HEK293T (cell line): ENCODE data around the gene ST6GALNAC5.

Source experiments
- CTCF ChIA-PET: fragments of 350-600 bp; formaldehyde crosslinking; extraction: SDS; loops from one replicate; lab custom pipeline; 2021; ENCODE audit warnings: antibody characterized with exemption, inconsistent platforms; lab: Yijun Ruan, JAX
- POLR2A ChIA-PET: fragments of 350-600 bp; formaldehyde crosslinking; extraction: SDS; loops from one replicate; lab custom pipeline; 2020; ENCODE audit warnings: antibody characterized with exemption, inconsistent platforms; lab: Yijun Ruan, JAX
- DNase-seq: peaks from one replicate; pipeline ENCODE4 v3.0.0; 2012; ENCODE audit warnings: mixed read lengths; ENCODE audit errors: extremely low spot score
- ARNT ChIP-seq: fragments of 450-650 bp; IDR thresholded peaks from 2 replicates; pipeline ENCODE4 v1.6.1; 2017; ENCODE audit warnings: mild to moderate bottlenecking
- BHLHE40 ChIP-seq: fragments of 450-650 bp; IDR thresholded peaks from 2 replicates; pipeline ENCODE4 v1.6.1; 2016; ENCODE audit warnings: mild to moderate bottlenecking, moderate library complexity, borderline replicate concordance
- CTBP1 ChIP-seq: fragments of 450-650 bp; IDR thresholded peaks from 2 replicates; pipeline ENCODE4 v1.6.1; 2016; ENCODE audit warnings: borderline replicate concordance
- ELF4 ChIP-seq: fragments of 450-650 bp; IDR thresholded peaks from 2 replicates; pipeline ENCODE4 v1.6.1; 2017; ENCODE audit warnings: antibody characterized with exemption
- FOXA1 ChIP-seq: fragments of 450-650 bp; IDR thresholded peaks from 2 replicates; pipeline ENCODE4 v1.6.1; 2016; ENCODE audit warnings: mild to moderate bottlenecking
- FOXK2 ChIP-seq: fragments of 450-650 bp; IDR thresholded peaks from 2 replicates; pipeline ENCODE4 v1.6.1; 2016; ENCODE audit warnings: mild to moderate bottlenecking
- FOXM1 ChIP-seq: fragments of 450-650 bp; IDR thresholded peaks from 2 replicates; pipeline ENCODE4 v1.6.1; 2017; ENCODE audit warnings: mild to moderate bottlenecking, borderline replicate concordance
- HDGF ChIP-seq: fragments of 450-650 bp; IDR thresholded peaks from 2 replicates; pipeline ENCODE4 v1.6.1; 2017; ENCODE audit warnings: antibody characterized with exemption, borderline replicate concordance
- L3MBTL2 ChIP-seq: fragments of 450-650 bp; conservative IDR thresholded peaks from 2 replicates; pipeline ENCODE4 v1.6.1; 2016; ENCODE audit warnings: mild to moderate bottlenecking
- LEF1 ChIP-seq: fragments of 450-650 bp; IDR thresholded peaks from 2 replicates; pipeline ENCODE4 v1.6.1; 2017; ENCODE audit warnings: mild to moderate bottlenecking, borderline replicate concordance
- SP1 ChIP-seq: fragments of 450-650 bp; IDR thresholded peaks from 2 replicates; pipeline ENCODE4 v1.6.1; 2017
- SUZ12 ChIP-seq: fragments of 450-650 bp; IDR thresholded peaks from 2 replicates; pipeline ENCODE4 v1.6.1; 2016; ENCODE audit warnings: mild to moderate bottlenecking
- TARDBP ChIP-seq: fragments of 450-650 bp; IDR thresholded peaks from 2 replicates; pipeline ENCODE4 v1.6.1; 2016
- ZNF384 ChIP-seq: fragments of 450-650 bp; IDR thresholded peaks from 2 replicates; pipeline ENCODE4 v1.6.1; 2016
- TF ChIP-seq, protein P1 (sequence below): fragments of 450-650 bp; IDR thresholded peaks from 2 replicates; pipeline ENCODE4 v1.6.1; 2016

The ST6GALNAC5 gene

DNA sequence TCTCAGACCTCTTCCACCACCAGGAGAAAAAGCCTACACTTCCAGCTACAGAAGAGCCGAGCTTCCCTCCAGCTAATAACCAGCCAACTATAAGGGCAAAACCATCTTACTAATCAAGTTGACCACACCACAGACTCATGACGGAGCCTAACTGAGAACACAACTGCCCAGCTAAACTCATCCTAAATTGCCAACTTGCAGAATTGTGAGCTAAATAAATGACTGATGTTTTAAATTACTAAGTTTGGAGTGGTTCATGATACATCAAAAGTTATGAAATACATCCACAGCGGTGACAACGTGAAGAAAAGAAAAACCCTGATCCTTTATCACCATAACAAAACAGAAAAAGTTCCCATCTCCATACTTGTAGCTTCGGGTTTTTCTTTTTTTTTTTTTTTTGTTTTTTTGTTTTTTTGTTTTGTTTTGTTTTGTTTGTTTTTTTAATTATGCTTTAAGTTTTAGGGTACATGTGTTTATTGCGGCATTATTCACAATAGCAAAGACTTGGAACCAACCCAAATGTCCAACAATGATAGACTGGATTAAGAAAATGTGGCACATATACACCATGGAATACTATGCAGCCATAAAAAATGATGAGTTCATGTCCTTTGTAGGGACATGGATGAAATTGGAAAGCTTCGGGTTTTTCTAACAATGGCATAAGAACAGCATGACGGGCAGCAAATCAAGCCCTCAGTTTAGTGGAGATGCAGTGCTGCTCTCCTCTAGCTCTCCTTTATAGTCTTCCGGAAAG, 229.4 kb downstream of the ST6GALNAC5 start:
- no peak for DNase-seq
- TF ChIP-seq SUZ12 (no peak), SP1 (no peak), ARNT (no peak), FOXM1 (no peak), FOXK2 (no peak), L3MBTL2 (no peak), LEF1 (no peak), TARDBP (no peak), FOXA1 (no peak), BHLHE40 (no peak), CTBP1 (no peak)
- TF ChIP-seq, protein P1, sequence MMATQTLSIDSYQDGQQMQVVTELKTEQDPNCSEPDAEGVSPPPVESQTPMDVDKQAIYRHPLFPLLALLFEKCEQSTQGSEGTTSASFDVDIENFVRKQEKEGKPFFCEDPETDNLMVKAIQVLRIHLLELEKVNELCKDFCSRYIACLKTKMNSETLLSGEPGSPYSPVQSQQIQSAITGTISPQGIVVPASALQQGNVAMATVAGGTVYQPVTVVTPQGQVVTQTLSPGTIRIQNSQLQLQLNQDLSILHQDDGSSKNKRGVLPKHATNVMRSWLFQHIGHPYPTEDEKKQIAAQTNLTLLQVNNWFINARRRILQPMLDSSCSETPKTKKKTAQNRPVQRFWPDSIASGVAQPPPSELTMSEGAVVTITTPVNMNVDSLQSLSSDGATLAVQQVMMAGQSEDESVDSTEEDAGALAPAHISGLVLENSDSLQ, result no peak
- ChIA-PET POLR2A (no interaction called here), CTCF (interaction anchor here (0.6 to 0.9 kb wide), 2 partner anchors 11 to 26 kb away, joined by 3 to 6 read pairs; no protein-coding TSS in a partner anchor)

DNA sequence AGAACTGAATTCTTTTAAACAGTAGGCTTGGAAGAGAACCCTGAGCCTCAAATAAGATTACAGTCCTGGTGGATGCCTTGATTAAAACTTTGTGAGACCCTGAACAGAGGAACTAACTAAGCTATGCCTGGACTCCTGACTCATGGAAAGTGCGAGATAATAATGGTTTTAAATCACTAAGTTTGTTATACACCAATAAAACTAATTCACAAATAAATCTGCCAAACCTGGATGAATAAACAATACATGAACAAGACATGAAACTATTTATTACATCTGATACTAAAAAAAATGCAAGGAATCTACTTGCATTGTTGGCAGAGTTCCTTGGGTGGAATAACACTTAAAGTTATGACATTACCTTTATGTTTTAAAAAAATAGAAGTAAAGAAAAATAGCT, 233.6 kb downstream of the ST6GALNAC5 start:
- DNase-seq, result no peak
- TF ChIP-seq BHLHE40 (no peak), FOXK2 (no peak), HDGF (no peak), ARNT (no peak), FOXM1 (no peak)
- POLR2A ChIA-PET, result no interaction called here
- CTCF ChIA-PET, result no interaction called here

DNA sequence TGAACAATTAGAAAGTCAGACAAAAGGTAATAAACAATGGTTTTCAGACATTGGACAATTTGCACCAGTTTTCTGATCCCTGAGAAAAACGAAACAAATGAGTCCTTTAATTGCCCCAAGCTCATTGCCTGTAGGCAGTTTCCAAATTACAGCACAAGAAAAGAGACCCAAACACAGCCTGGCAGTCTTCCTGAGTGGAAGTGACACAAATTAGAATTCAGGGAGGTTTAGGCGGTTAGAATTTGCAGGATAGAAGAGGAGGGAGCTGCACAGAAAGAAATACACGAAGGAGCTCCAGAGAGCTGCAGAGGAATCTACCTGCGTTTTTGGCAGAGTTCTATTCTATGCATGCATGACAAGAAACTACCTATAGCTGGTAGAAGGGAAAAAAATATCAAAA, 236.2 kb downstream of the ST6GALNAC5 start:
- TF ChIP-seq LEF1, result no peak
- TF ChIP-seq BHLHE40, result no peak
- TF ChIP-seq CTBP1, result no peak
- no peak for TF ChIP-seq TARDBP
- TF ChIP-seq, protein P1, result no peak
- TF ChIP-seq SP1, result no peak
- no peak for TF ChIP-seq L3MBTL2
- no peak for TF ChIP-seq FOXK2
- TF ChIP-seq ZNF384, result no peak
- TF ChIP-seq FOXA1, result no peak
- TF ChIP-seq HDGF, result no peak
- TF ChIP-seq ELF4, result no peak
- CTCF ChIA-PET, result interaction anchor here (0.8 kb wide), 1 partner anchor 24 kb away, joined by 3 read pairs; no protein-coding TSS in a partner anchor
- POLR2A ChIA-PET, result no interaction called here
- no peak for DNase-seq

DNA sequence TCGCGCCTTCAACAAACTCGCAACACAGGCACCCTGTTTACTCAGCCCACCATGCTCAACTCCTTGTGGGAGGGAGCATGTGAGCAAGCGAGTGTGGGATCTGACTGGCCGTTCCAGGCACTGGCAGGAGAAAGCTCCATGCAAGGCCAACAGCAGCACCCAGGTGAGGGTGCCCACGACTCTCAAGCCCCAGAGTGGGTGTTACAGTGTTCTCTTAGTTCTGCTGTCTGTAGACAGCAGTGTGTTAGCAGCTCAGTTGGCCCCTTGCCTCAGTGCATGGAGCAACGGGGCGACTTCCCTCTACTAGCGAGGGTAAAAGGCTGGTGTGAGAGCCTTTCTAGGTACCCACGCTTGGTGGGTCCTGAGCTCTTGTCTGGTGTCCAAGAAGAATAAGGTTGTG, 237.4 kb downstream of the ST6GALNAC5 start:
- ChIA-PET POLR2A (no interaction called here), CTCF (interaction anchor here (0.7 kb wide), 1 partner anchor 10 kb away, joined by 4 read pairs; no protein-coding TSS in a partner anchor)
- TF ChIP-seq CTBP1, result no peak
- TF ChIP-seq SP1, result no peak
- TF ChIP-seq FOXA1, result no peak
- TF ChIP-seq ELF4, result no peak
- DNase-seq, result no peak
